Caco-2 (cell line): ENCODE data around the gene PRKAR1B. TPM values are rescaled to one million over a fixed set of nuclear protein-coding genes. Genes with fewer than 3 reads are reported as not detected.

Experiments used
- BruUV-seq: library from RNA; stranded (reverse); fragments of 400-500 nt; replicated peaks from 2 replicates; lab custom pipeline; 2021; lab: Mats Ljungman, UMichigan
- CTCF ChIA-PET: fragments of 300-600 bp; sonication (Branson Sonifier 250); formaldehyde crosslinking; loops from one replicate; lab custom pipeline; 2022; ENCODE audit warnings: antibody characterized with exemption; lab: Charles Lee
- POLR2A ChIA-PET: fragments of 300-600 bp; sonication (Branson Sonifier 250); formaldehyde crosslinking; loops from one replicate; lab custom pipeline; 2022; ENCODE audit warnings: antibody characterized with exemption; lab: Charles Lee
- DNase-seq, 2 experiments: peaks; one replicate each; pipeline versions ENCODE4 v3.0.0 to v3.0.0-alpha.2; 2020 to 2022
- H3K27me3 ChIP-seq: replicated peaks from 2 replicates; pipeline ENCODE4 v1.6.0; 2011; ENCODE audit warnings: low read length; ENCODE audit not compliant: control insufficient read depth, insufficient read depth
- H3K36me3 ChIP-seq: 2 replicates; pipeline ENCODE4 v1.5.1; 2011; ENCODE audit warnings: low read length; ENCODE audit not compliant: control insufficient read depth, insufficient read depth
- H3K4me1 ChIP-seq: fragments of 250-450 bp; sonication (Bioruptor Pico); 2 replicates; pipeline ENCODE4 v1.5.1; 2020; ENCODE audit warnings: mild to moderate bottlenecking
- H3K4me3 ChIP-seq: 2 replicates; pipeline ENCODE4 v1.5.1; 2011; ENCODE audit warnings: low read depth, mild to moderate bottlenecking, control low read depth, low read length
- H3K9me3 ChIP-seq: fragments of 250-450 bp; sonication (Bioruptor Pico); 2 replicates; pipeline ENCODE4 v1.5.1; 2020; ENCODE audit warnings: mild to moderate bottlenecking, moderate library complexity
- H3K27ac Mint-ChIP-seq: one replicate; pipeline ENCODE4 v1.8.0; 2022; ENCODE audit warnings: mixed read lengths; ENCODE audit not compliant: unreplicated experiment
- H3K27me3 Mint-ChIP-seq: one replicate; pipeline ENCODE4 v1.8.0; 2022; ENCODE audit warnings: mixed read lengths; ENCODE audit not compliant: insufficient read depth, unreplicated experiment
- H3K36me3 Mint-ChIP-seq: one replicate; pipeline ENCODE4 v1.8.0; 2022; ENCODE audit warnings: mild to moderate bottlenecking, mixed read lengths; ENCODE audit not compliant: insufficient read depth, unreplicated experiment
- H3K4me1 Mint-ChIP-seq: one replicate; pipeline ENCODE4 v1.8.0; 2022; ENCODE audit warnings: low read depth, mixed read lengths; ENCODE audit not compliant: unreplicated experiment
- H3K4me3 Mint-ChIP-seq: one replicate; pipeline ENCODE4 v1.8.0; 2022; ENCODE audit warnings: mild to moderate bottlenecking, moderate library complexity, mixed read lengths; ENCODE audit not compliant: unreplicated experiment
- H3K9me3 Mint-ChIP-seq: one replicate; pipeline ENCODE4 v1.8.0; 2022; ENCODE audit warnings: mixed read lengths; ENCODE audit not compliant: unreplicated experiment
- intact Hi-C: fragments of 100-400 bp; cut with micrococcal nuclease; formaldehyde crosslinking; loops from one replicate; pipeline ENCODE4 v1.10.0; 2022; ENCODE audit not compliant: unreplicated experiment
- total RNA-seq: library from RNA; stranded (reverse); gene quantifications from 2 replicates; pipeline ENCODE4 v1.2.3, GENCODE V29; 2022
- TF ChIP-seq, protein P1 (sequence below), 2 experiments: fragments of 200-600 bp in 1 of 2; IDR thresholded peaks; 1 replicate in 1 of 2; 2 replicates in 1 of 2; pipeline versions ENCODE4 v1.5.1 to v1.8.0; 2011 to 2022; ENCODE audit warnings: antibody characterized with exemption in 1 of 2, control low read depth in 1 of 2, inconsistent platforms in 1 of 2, low read depth in 1 of 2, low read length in 1 of 2, mild to moderate bottlenecking in 1 of 2, moderate library complexity in 1 of 2; ENCODE audit not compliant: insufficient read depth in 1 of 2, severe bottlenecking in 1 of 2, unreplicated experiment in 1 of 2

The PRKAR1B gene
- total RNA-seq, 1 experiment from 2014 or later, result 56.6 TPM

DNA sequence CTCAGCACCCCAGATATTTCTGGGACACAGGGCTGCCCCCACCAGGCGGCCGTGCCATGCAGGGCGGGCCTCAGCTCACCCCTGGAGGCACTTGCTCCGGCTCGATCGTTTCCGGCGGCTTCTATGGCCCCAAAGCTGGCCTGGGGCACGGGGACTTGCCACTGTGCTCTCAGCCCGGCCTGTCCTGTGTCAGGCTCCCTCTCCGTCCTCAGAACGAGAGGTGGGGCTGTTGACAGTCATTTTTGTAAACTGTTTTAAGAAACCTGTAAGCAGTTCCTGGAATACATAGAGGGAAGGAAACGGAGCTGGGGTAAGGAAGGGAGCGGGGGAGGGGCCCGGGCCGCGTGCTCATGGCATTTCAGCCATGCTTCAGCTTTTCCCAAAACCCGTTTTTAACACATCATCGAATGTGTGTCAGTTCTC, 30.7 kb upstream of the PRKAR1B start:
- no peaks in the 10 kb centered on the region for H3K9me3 Mint-ChIP-seq
- no peak overlapping the region for H3K4me3 Mint-ChIP-seq
- H3K27me3 Mint-ChIP-seq, result no peaks in the 10 kb centered on the region
- peaks cover 60% of the 10 kb centered on the region for H3K36me3 Mint-ChIP-seq
- no peaks in the 10 kb centered on the region for H3K4me1 ChIP-seq
- no peaks in the 10 kb centered on the region for H3K9me3 ChIP-seq
- ChIA-PET CTCF (no interaction called here), POLR2A (no interaction called here)
- H3K4me3 ChIP-seq, result no peak overlapping the region
- H3K27me3 ChIP-seq, result no peaks in the 10 kb centered on the region
- no peaks in the 10 kb centered on the region for H3K4me1 Mint-ChIP-seq
- peaks cover 2% of the 10 kb centered on the region for H3K36me3 ChIP-seq
- H3K27ac Mint-ChIP-seq, result no peak overlapping the region
- BruUV-seq, result no TSS peak
- TF ChIP-seq, protein P1, sequence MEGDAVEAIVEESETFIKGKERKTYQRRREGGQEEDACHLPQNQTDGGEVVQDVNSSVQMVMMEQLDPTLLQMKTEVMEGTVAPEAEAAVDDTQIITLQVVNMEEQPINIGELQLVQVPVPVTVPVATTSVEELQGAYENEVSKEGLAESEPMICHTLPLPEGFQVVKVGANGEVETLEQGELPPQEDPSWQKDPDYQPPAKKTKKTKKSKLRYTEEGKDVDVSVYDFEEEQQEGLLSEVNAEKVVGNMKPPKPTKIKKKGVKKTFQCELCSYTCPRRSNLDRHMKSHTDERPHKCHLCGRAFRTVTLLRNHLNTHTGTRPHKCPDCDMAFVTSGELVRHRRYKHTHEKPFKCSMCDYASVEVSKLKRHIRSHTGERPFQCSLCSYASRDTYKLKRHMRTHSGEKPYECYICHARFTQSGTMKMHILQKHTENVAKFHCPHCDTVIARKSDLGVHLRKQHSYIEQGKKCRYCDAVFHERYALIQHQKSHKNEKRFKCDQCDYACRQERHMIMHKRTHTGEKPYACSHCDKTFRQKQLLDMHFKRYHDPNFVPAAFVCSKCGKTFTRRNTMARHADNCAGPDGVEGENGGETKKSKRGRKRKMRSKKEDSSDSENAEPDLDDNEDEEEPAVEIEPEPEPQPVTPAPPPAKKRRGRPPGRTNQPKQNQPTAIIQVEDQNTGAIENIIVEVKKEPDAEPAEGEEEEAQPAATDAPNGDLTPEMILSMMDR (IDR thresholded peaks at IDR 0.05; ENCODE audit: insufficient read depth in 1 of 2, low read depth in 1 of 2, low read length in 1 of 2, severe bottlenecking in 1 of 2, unreplicated experiment in 1 of 2), result no peak
- intact Hi-C loops, result no loop called here
- no peak for DNase-seq

DNA sequence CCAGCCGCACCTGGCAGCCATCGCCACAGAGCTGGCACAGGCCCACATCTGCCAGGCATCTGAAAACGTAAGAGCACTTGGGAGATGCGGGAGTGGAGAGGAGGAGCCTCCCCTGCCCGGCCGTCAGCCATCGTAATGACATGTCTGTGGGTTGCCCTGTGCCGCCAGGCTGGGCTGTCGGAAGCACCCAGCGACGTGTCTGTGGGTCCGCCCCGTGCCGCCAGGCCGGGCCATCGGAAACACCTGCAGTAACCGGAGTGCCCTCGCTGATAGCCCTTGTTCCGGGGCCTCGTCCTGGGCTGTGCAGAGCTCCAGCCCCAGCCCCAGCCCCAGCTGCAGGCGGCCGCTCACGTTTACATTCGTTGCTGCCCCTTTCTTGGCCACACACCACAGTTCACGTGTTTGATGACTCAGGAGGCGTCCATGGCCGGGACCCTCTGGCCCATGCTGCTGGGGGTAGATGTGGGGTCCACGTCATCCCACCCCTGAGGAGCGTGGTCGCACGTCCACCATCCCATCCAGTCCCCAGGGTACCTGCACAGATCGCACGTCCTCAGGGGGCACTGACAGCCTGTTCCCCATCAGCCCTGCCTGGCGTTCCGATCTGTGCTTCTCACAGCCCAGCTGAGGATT, 30.0 kb upstream of the PRKAR1B start:
- no peaks in the 10 kb centered on the region for H3K4me1 ChIP-seq
- peaks cover 65% of the 10 kb centered on the region for H3K36me3 Mint-ChIP-seq
- POLR2A ChIA-PET, result no interaction called here
- H3K27me3 ChIP-seq, result no peaks in the 10 kb centered on the region
- no peak overlapping the region for H3K27ac Mint-ChIP-seq
- CTCF ChIA-PET, result no interaction called here
- H3K36me3 ChIP-seq, result peaks cover 2% of the 10 kb centered on the region
- no peaks in the 10 kb centered on the region for H3K9me3 ChIP-seq
- no peak overlapping the region for H3K4me3 ChIP-seq
- no TSS peak for BruUV-seq
- no peak for DNase-seq
- intact Hi-C loops, result no loop called here
- H3K4me1 Mint-ChIP-seq, result no peaks in the 10 kb centered on the region
- TF ChIP-seq, protein P1 (IDR thresholded peaks at IDR 0.05; ENCODE audit: insufficient read depth in 1 of 2, low read depth in 1 of 2, low read length in 1 of 2, severe bottlenecking in 1 of 2, unreplicated experiment in 1 of 2), result no peak
- no peaks in the 10 kb centered on the region for H3K9me3 Mint-ChIP-seq
- no peak overlapping the region for H3K4me3 Mint-ChIP-seq
- H3K27me3 Mint-ChIP-seq, result no peaks in the 10 kb centered on the region

DNA sequence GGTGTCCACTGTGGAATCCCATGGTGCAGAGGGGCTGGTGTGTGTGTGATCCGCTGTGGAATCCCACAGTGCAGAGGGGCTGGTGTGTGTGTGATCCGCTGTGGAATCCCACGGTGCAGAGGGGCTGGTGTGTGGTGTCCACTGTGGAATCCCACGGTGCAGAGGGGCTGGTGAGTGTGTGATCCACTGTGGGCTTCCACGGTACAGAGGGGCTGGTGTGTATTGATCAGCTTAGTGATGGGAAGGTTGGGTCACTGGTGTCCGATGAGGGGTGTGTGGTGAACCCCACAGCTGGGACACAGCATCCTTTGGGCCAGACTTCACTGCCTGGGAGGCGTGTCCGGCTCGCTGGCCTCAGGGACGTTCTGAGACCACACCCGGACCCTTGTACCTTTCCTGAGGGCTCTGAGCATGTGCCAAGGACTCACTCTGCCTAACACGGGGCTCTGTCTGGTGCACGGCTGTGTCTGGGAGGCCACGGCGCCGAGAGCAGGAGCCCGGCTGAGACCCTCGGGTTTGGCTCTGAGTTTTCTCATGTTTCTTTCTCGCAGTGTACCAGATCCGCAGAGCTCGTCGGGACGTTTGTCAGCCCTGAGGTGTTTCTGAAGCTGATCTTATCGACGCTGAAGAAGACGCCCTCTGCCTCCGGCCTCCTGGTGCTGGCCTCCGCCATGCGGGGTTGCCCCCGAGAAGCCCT, 29.3 kb upstream of the PRKAR1B start:
- DNase-seq, result no peak
- H3K27me3 ChIP-seq, result no peaks in the 10 kb centered on the region
- H3K4me1 Mint-ChIP-seq, result no peaks in the 10 kb centered on the region
- no peaks in the 10 kb centered on the region for H3K27me3 Mint-ChIP-seq
- ChIA-PET CTCF (no interaction called here), POLR2A (no interaction called here)
- no peaks in the 10 kb centered on the region for H3K9me3 Mint-ChIP-seq
- intact Hi-C loops, result no loop called here
- H3K36me3 ChIP-seq, result peaks cover 2% of the 10 kb centered on the region; the same call in 1 of the 2 replicates
- BruUV-seq, result no TSS peak
- no peaks in the 10 kb centered on the region for H3K9me3 ChIP-seq
- TF ChIP-seq, protein P1 (IDR thresholded peaks at IDR 0.05; ENCODE audit: insufficient read depth in 1 of 2, low read depth in 1 of 2, low read length in 1 of 2, severe bottlenecking in 1 of 2, unreplicated experiment in 1 of 2), result no peak
- no peak overlapping the region for H3K27ac Mint-ChIP-seq
- H3K36me3 Mint-ChIP-seq, result peaks cover 69% of the 10 kb centered on the region
- H3K4me3 ChIP-seq, result no peak overlapping the region
- no peak overlapping the region for H3K4me3 Mint-ChIP-seq
- H3K4me1 ChIP-seq, result no peaks in the 10 kb centered on the region
